Activated naive CD4-positive, alpha-beta T cell treated with anti-CD3 and anti-CD28 coated beads, Interleukin-2, amount 50 U/mL, for 72 hours (primary cell): ENCODE measurements around the gene NTM. TPM values are rescaled to one million over a fixed set of nuclear protein-coding genes. Genes with fewer than 3 reads are reported as not detected.

Experiments used
- ATAC-seq, 2 donors: fragments of 150-1000 bp; cut with Tn5 transposase; 2 replicates each; pipeline ENCODE4 v1.10.0; 2021; ENCODE audit warnings: mild to moderate bottlenecking in 2 of 2, moderate library complexity in 2 of 2
- DNase-seq, 2 donors: peaks; one replicate each; pipeline ENCODE4 v3.0.0; 2021 to 2022; ENCODE audit warnings: low spot score in 2 of 2
- H3K27ac Mint-ChIP-seq, 2 donors: one replicate each; pipeline ENCODE4 v1.8.0; 2022; ENCODE audit warnings: mild to moderate bottlenecking in 2 of 2, mixed read lengths in 2 of 2
- H3K36me3 Mint-ChIP-seq, 2 donors: one replicate each; pipeline ENCODE4 v1.8.0; 2022; ENCODE audit warnings: mixed read lengths in 2 of 2
- H3K9me3 Mint-ChIP-seq, 2 donors: one replicate each; pipeline ENCODE4 v1.8.0; 2022; ENCODE audit warnings: mixed read lengths in 2 of 2
- total RNA-seq, 2 donors: library from RNA; stranded (reverse); gene quantifications; one replicate each; pipeline ENCODE4 v1.2.3, GENCODE V29; 2022

Gene NTM
- total RNA-seq, 2 donors from 2014 or later: not detected

DNA sequence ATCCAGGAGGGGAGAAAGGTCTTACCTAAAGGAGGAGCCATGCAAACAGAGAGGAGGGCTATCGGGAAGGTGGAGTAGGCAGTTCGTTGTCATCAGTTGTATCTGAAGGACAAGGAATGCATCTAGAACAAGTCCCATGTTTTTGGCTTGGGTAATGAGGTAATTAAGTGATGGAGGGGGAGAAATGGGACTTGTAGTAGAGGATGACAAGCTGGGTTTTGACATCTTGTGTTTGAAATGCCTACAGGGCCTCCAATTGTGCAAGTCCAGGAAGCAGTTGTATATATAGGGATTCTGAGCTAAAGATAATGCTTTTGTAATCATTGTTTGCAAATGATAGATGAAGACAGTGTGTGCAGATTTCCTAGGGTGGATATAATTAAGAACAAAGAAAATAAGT lies 622.8 kb downstream of the NTM start:
- DNase-seq (no peak), ATAC-seq (no peak)
- Mint-ChIP-seq H3K9me3 (peaks cover 11 to 16% of the 10 kb centered on the region in 2 donors), H3K36me3 (peaks cover 0 to 11% of the 10 kb centered on the region in 2 donors), H3K27ac (no peak overlapping the region)

DNA sequence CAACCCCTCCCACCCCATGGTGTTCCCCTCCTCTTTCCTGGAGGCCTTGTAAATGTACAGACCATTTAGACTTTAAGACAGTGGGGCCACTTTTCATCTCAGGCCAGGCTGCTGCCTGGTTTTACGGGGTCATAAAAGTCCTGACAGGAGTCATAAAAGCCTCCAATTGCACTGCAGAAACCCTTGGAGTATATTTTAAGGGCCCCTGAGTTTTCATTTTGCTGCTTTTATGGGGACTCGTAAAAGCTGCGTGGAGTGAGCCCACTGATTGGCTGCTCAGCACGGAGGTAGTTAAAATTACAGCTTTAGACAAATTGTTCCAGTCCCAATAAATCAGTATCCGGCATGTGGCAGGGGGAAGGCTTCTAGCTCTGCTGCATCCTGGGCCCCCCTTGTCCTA lies 627.6 kb downstream of the NTM start:
- H3K36me3 Mint-ChIP-seq: peaks cover 0 to 11% of the 10 kb centered on the region in 2 donors
- peaks cover 11 to 16% of the 10 kb centered on the region in 2 donors for H3K9me3 Mint-ChIP-seq
- DNase-seq (no peak), ATAC-seq (no peak)
- no peak overlapping the region for H3K27ac Mint-ChIP-seq

DNA sequence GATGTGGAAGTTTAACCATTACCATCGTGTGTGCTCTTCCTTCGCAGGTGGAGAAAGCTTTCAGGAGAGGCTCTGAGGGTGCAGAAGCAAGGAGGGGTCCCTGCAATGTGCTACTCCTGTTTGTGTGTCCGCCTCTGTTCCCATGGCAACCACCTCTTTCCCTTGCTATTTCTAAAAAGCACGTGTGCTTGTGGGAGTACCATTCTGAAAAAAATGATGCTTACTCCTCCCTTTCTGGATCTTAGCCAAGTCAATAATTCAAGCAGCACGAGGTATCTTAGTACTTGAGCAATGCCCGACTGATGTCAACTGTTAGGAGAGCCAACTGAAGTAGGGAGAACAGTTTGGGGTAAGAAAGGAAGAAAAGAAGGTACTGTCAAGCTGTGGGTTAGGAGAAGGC lies 628.7 kb downstream of the NTM start:
- peaks cover 0 to 11% of the 10 kb centered on the region in 2 donors for H3K36me3 Mint-ChIP-seq
- no peak for DNase-seq
- peaks cover 11 to 16% of the 10 kb centered on the region in 2 donors for H3K9me3 Mint-ChIP-seq
- ATAC-seq: no peak
- H3K27ac Mint-ChIP-seq: no peak overlapping the region

DNA sequence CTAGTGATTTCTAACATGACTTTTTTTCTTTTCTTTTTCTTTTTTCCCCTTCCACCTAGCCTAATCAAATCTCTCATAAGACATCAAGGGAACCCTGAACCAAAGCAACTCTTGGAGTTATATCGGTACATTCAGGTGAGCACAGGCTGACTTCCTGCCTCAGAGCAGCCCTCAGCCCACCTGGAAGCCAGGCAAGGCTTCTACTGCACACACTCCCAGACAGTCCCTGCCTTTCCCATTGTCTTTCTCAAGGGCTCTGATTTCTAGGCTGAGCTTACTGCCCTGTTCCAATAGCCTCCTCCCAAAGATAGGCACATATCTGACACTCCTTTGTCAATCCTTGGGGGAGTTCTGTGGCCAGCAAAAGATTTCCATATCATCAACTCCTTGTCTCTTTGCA lies 629.5 kb downstream of the NTM start:
- no peak for ATAC-seq
- DNase-seq: no peak
- Mint-ChIP-seq H3K27ac (no peak overlapping the region), H3K36me3 (peaks cover 0 to 11% of the 10 kb centered on the region in 2 donors), H3K9me3 (peaks cover 11 to 16% of the 10 kb centered on the region in 2 donors)

DNA sequence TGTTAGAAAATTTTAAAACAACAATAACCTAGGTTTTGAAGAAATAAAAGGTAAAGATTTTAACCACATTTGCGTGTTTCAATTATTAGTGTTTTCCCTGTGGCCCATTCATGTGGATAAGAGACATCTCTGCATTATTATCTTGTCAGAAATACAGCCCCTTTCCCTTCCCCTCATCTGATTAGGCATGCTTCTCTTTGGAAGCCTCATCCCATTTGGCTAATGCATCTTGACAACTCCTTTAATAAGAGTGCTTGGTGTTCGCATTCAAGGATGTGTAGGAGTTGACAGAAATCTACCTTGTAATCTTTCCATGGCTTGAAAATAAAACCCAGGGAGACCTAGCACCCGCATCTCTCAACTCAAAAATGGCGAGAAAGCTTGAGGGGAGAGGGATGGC lies 635.5 kb downstream of the NTM start:
- Mint-ChIP-seq H3K27ac (no peak overlapping the region), H3K9me3 (no peaks in the 10 kb centered on the region), H3K36me3 (no peaks in the 10 kb centered on the region)
- no peak for DNase-seq
- ATAC-seq: no peak

DNA sequence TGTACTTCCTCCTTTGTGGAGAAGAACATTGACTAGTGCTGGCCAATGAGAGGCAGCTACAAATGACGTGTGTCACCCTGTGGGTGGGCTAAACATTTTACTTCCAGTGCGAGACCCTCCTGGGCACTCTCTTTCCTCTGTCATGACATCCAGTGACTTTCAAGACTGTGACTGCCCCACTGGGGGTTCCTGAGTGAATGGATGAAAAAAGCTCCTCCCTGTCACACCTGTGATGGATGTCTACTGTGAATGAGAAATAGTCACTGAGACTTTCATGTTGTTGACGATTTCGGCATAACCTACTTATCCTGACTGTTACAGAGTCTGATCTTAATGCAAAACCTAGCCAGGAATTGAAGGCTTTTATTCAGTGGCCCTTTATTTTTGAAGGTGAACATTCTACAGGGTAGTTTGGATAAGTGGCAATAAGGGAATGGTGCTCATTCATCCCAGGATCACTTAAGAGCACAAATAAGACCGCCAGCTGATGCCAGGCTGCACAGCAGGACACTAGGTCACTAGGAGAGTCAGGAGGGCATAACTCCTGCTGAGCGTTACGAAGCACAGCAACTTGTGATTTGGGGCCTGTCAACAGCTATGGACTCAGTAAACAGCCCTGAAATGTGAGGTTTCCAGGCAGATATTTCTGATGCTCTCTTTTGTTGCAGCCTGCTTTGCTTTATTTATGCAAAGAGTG lies 636.6 kb downstream of the NTM start:
- H3K36me3 Mint-ChIP-seq: no peaks in the 10 kb centered on the region
- DNase-seq (no peak), ATAC-seq (no peak)
- no peaks in the 10 kb centered on the region for H3K9me3 Mint-ChIP-seq
- no peak overlapping the region for H3K27ac Mint-ChIP-seq

DNA sequence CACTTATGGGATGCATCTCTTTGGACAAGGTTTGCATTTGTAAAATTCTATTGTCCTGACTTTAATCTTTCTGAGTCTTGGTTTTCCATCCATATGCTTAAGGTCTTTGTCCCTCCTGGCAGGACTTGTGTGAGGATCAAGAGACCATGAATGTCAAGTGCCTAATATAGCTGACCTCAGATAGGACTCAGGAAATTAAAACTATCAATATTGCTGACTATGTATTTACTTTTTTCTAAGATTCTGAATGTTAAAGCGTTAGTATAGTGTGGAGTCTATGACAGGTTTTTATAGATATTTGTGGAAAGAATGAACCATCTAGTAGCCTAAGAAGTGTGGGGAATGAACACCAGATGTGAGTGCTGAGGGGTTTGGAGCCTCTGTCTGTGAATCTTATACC lies 637.8 kb downstream of the NTM start:
- DNase-seq: no peak
- Mint-ChIP-seq H3K27ac (no peak overlapping the region), H3K36me3 (no peaks in the 10 kb centered on the region), H3K9me3 (peaks cover 0 to 5% of the 10 kb centered on the region in 2 donors)
- ATAC-seq: no peak

DNA sequence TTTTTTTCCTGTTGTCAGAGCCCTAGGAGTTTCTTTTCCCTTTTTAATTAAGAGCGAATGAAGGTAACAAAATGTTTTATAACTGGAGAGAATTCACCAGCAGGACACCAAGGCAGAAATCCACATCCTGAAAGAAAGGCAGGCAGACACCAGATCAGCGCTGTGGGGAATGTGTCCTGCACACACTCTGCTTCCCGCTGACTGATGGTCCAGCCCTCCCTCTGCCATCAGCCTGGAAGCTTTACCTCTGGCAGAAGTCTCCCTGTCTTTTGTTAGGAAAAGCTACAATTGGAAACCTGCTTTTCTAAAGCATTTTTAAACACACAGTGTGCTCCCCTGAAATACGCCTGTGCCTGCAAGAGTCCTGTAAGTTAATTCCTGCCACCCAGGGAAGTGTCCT lies 638.5 kb downstream of the NTM start:
- ATAC-seq: no peak
- Mint-ChIP-seq H3K27ac (no peak overlapping the region), H3K36me3 (no peaks in the 10 kb centered on the region), H3K9me3 (peaks cover 0 to 7% of the 10 kb centered on the region in 2 donors)
- DNase-seq: no peak

DNA sequence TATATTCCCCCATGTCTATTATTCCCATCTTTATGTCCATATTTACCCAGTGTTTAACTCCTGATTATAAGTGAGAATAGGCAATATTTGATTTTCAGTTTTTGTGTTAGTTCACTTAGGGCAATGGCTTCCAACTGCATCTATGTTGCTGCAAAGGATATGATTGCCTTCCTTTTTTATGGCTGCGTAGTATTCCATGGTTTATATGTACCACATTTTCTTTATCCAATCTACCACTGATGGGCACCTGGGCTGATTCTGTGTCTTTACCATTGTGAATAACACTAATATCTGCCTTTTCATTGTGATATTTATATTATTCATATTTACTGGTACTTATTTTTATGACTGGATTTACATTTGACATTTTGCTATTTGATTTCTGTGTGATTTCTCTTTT lies 649.6 kb downstream of the NTM start:
- DNase-seq: no peak
- Mint-ChIP-seq H3K9me3 (peaks cover 9 to 19% of the 10 kb centered on the region in 2 donors), H3K36me3 (peaks cover 0 to 4% of the 10 kb centered on the region in 2 donors), H3K27ac (no peak overlapping the region)
- no peak for ATAC-seq

DNA sequence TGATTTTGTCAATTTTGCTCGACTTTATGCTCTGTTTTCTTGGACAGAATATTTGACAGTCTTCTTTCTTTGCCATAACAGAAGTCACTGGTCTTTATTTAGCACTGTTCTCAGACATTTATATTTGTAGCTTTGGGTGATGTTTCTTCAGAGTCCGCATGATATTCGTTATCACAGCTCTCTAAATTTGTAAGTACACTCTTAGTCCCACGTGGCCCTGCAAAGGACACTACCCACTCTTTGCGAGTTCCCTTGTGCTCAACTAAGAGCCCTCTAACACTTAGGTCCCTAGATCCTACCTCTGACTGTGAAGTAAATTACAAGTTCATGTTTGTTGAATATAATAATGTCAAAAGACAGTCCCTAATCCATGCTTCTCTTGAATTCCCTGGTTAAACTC lies 651.9 kb downstream of the NTM start:
- Mint-ChIP-seq H3K36me3 (peaks cover 0 to 4% of the 10 kb centered on the region in 2 donors), H3K27ac (no peak overlapping the region)
- ATAC-seq: no peak

DNA sequence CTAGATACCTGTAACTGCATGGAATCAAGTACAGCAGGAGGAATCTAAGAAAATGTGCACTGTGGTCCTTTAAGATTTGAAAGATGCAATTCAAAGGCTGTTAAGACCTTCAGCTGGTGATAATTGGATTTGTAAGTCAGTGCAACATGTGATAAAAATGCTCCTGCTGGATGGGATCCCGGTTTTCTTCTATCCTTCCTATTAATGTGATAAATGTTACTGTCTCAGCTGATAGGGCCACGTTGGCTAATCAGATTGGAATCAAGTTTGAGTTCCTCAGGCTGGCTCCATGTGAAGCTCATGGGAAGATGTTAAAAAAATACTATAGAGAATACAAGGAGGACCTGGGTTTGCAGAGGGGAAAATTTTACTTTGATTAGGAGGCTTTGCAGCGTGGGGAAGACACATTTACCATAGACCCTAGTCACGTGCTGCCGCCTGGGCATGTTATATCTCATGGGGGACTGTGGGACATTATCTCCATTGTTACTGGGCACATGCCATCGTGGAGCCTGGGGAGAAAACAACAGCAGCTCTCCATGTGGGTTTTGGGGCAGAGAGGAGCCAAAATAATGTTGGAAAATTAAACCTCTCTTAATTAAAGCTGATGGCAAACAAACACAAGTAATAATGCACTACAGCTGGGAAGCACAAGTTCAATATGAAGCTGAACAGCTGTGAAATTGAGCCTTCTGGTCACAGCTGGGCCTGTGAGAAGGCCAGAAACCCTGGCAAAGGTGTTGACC lies 652.5 kb downstream of the NTM start:
- DNase-seq (no peak), ATAC-seq (no peak)
- peaks cover 8 to 18% of the 10 kb centered on the region in 2 donors for H3K9me3 Mint-ChIP-seq
- H3K27ac Mint-ChIP-seq: no peak overlapping the region
- H3K36me3 Mint-ChIP-seq: peaks cover 0 to 4% of the 10 kb centered on the region in 2 donors

More for the DNA sequence above, 651.9 kb downstream of the NTM start:
- no peak for DNase-seq
- peaks cover 9 to 13% of the 10 kb centered on the region in 2 donors for H3K9me3 Mint-ChIP-seq

DNA sequence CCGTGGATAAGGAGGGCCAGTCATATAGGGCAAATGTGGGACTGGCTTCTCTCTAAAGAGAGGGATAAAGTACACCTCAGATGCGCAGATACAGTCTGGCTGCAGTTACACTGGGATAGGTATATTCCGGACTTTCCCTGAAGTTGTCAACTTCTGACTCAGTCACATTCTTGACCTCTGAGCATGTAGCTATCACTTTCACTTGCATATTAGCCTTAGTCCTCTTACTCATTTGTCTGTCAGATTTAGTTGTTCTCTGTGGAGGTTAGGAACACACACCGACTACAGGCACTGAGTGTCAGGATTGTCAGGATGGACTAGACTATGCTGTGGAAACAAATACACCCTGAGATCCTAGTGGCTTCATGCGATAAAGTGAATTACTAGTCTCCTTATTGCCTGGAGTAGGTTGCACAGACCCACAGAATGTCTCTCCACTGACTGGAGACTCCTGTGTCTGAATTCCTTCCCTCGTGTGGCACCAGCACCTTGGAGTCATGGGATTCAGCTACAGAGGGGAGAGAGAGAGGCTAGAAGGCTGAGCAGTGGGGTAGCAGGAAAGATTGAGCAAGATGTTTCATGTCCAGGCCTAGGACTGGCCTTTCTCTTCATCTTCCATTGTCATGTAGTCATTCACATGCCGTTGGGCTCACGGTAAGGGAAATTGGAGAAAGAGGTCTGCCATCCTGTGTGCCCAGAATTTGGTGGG lies 654.3 kb downstream of the NTM start:
- no peak overlapping the region for H3K27ac Mint-ChIP-seq
- H3K36me3 Mint-ChIP-seq: peaks cover 0 to 4% of the 10 kb centered on the region in 2 donors
- H3K9me3 Mint-ChIP-seq: peaks cover 5 to 15% of the 10 kb centered on the region in 2 donors
- ATAC-seq (no peak), DNase-seq (no peak)

DNA sequence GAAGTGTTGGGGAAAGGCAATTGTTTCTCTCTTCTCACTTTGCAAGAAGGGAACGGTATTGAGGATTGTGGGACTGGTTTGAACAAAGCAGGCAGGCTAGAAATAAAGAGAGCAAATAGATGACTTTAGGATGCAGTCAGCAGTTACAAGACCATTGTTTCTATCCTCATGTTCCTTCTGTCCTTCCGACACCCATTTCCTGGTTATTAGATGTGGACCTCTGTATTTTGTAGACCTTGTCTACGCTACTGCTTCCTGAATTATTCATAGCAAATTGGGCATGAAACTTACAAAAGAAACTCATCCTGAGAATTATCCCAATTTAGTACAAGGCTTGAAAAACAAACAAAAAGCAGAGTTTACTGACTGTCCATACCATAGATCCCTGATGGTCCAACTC lies 656.3 kb downstream of the NTM start:
- Mint-ChIP-seq H3K27ac (no peak overlapping the region), H3K9me3 (peaks cover 5 to 7% of the 10 kb centered on the region in 2 donors), H3K36me3 (peaks cover 0 to 4% of the 10 kb centered on the region in 2 donors)
- DNase-seq (no peak), ATAC-seq (no peak)

DNA sequence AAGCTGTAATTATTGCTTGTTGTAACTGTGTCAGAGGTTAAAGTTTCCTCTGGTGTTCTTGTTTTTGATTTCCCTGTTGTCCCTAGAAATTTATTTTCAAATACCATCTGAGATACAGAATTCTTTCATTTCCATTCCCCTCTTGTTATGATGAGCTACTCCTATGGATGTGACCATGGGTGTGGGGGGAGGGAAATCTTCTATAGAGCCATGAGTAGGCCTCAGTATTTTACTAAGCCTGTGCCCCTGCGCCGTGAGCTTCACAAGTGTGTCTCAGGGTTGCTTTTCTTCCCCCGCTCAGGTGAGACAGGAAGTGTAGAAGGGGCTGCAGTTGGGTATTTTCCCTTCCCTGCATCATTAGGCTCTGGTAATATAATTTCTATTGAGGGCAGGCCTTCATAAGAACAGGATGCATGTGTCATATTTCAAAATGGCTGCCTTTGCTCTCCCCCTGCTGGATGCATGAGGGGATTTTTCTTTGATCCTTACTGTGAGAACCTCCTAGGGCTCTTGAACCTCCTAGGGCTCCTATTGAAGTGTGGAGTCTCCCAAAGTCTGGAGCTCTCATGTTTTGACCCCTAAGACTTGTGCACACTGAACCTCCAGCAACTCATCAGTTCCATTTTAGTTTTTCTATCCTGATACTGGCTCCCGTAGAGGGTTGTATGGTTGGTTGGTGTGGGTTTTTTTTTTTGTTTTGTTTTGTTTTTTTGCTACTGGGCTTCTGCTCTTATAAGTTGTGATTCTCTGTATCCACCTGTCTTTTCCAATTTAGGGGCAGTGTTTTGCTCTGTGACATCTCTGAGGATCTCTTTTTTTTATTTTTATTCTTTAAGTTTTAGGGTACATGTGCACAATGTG lies 658.2 kb downstream of the NTM start:
- DNase-seq (no peak), ATAC-seq (no peak)
- H3K36me3 Mint-ChIP-seq: peaks cover 0 to 4% of the 10 kb centered on the region in 2 donors
- H3K27ac Mint-ChIP-seq: no peak overlapping the region
- H3K9me3 Mint-ChIP-seq: peaks cover 1 to 10% of the 10 kb centered on the region in 2 donors

DNA sequence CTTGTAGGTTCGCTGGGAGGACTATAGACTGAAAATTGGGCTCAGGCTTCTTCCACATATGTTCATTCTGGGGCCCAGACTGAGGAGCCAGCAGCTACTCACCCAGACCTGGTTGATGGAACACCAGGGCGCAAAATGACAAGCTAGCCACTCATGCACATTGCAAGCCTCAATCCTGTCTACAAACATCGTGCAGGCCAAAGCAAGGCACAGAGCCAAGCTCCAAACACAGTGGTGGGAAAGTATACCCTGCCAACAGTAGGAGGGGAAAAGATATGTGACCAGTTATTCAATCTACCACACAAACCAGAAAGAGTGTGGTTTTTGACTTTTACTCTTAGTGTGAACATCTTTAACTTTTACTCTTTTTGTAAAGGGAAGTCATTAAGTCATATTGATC lies 660.5 kb downstream of the NTM start:
- ATAC-seq: no peak
- Mint-ChIP-seq H3K9me3 (peaks cover 0 to 10% of the 10 kb centered on the region in 2 donors), H3K27ac (no peak overlapping the region), H3K36me3 (no peaks in the 10 kb centered on the region)
- DNase-seq: no peak

DNA sequence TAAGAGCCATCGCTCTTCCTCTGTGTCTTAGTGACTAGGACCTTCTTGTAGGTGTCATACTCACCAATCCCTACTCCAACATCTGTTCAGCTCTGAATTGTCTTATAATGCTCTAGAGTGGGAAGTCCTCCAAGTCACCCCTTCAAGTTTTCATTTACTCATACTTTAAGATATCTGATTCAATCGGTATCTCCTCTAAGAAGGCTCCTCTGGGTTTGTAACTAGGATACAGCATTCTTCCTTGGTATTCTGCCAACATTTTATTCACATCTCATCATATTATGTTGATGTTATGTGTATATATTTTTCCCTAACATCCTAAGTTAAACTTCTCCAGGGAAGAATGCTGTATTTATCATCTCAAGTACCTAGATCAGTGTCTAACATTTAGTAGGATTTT lies 662.1 kb downstream of the NTM start:
- H3K9me3 Mint-ChIP-seq: peaks cover 0 to 8% of the 10 kb centered on the region in 2 donors
- DNase-seq (no peak), ATAC-seq (no peak)
- H3K36me3 Mint-ChIP-seq: no peaks in the 10 kb centered on the region
- no peak overlapping the region for H3K27ac Mint-ChIP-seq
